Activated CD8-positive, alpha-beta memory T cell treated with anti-CD3 and anti-CD28 coated beads, Interleukin-2, amount 10 ng/mL, durations not matched to agents 7 days and 5 days (primary cell): ENCODE data around the gene GRIK4. TPM values are rescaled to one million over a fixed set of nuclear protein-coding genes. Genes with fewer than 3 reads are reported as not detected.

Experiments used
- ATAC-seq: fragments of 150-1000 bp; cut with Tn5 transposase; one replicate; pipeline ENCODE4 v1.10.0; 2021; ENCODE audit warnings: moderate library complexity
- CTCF ChIA-PET: fragments of 350-600 bp; sonication (Branson Sonifier 250); formaldehyde crosslinking; loops from one replicate; lab custom pipeline; 2021; ENCODE audit warnings: antibody characterized with exemption; lab: Charles Lee
- DNase-seq: peaks from one replicate; pipeline ENCODE4 v3.0.0-alpha.2; 2020
- H3K27ac Mint-ChIP-seq: one replicate; pipeline ENCODE4 v1.8.0; 2021; ENCODE audit warnings: mild to moderate bottlenecking, mixed read lengths
- H3K27me3 Mint-ChIP-seq: one replicate; pipeline ENCODE4 v1.8.0; 2021; ENCODE audit warnings: mixed read lengths
- H3K36me3 Mint-ChIP-seq: one replicate; pipeline ENCODE4 v1.8.0; 2021; ENCODE audit warnings: mild to moderate bottlenecking, mixed read lengths
- H3K4me1 Mint-ChIP-seq: one replicate; pipeline ENCODE4 v1.8.0; 2021; ENCODE audit warnings: mixed read lengths
- H3K4me3 Mint-ChIP-seq: one replicate; pipeline ENCODE4 v1.8.0; 2021; ENCODE audit warnings: mild to moderate bottlenecking, moderate library complexity, mixed read lengths
- H3K9me3 Mint-ChIP-seq: one replicate; pipeline ENCODE4 v1.8.0; 2022; ENCODE audit warnings: low read depth, mixed read lengths
- total RNA-seq, 2 experiments: library from RNA; stranded (reverse); gene quantifications; one replicate each; pipeline ENCODE4 v1.2.3, GENCODE V29; 2021

Gene GRIK4
- total RNA-seq, 2 experiments from 2014 or later: 0.21 TPM; not detected in 1

DNA sequence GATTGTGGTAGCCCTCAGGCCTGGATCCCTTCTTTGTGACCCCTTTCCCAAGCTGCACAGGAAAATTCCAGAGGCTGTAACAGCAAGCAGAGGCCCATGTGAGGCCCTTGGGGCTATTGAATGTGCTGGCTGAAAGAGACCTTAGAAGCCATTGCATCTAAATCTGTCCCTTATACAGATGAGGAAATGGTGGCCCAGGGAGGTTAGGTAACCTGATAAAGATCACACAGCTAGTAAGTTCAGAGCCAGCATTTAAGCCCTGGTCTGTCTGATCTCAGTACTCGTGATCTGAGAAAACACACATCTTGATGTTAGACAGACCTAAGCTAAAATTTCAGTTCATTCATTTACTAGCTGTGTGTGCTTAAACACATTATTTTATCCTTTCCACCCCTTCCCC is 396.4 kb downstream of the GRIK4 start:
- Mint-ChIP-seq H3K27ac (no peak overlapping the region), H3K36me3 (no peaks in the 10 kb centered on the region), H3K27me3 (peaks cover 12% of the 10 kb centered on the region), H3K9me3 (no peaks in the 10 kb centered on the region), H3K4me3 (no peak overlapping the region), H3K4me1 (no peaks in the 10 kb centered on the region)
- DNase-seq (no peak), ATAC-seq (no peak)
- CTCF ChIA-PET: no interaction called here

DNA sequence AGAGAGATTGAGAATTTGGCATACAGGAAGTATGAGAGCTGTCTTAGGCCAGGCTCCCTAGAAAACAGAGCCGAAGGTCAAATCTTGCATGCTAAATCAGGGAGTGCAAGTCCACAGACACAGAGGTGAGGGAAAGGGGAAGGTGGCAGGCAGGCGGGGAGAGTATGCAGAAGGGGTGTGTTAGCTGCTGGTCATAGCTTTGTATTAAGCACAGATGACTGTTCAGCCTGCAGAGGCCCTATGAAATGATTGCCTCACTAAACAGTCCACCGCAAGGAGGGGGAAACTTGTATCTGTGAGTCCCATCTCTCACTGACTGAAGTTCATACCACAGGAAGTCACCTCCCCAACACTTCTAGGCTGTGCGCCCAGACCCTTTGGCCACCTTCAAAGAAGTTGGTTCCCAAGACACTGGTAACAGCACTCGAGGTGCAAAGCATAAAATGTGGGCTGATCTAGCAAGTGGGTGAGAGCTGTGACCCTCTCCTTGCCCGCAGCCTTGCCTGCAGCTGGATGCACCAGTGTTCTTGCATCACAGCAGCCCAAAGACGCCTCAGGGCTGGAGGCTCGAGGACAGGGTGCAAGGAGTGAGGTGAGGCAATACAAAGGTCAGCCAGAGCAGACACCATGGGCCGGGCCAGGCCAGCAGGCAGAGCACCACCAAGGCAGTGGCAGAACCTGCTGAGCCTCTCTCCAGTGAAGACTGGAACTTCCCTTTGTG is 397.1 kb downstream of the GRIK4 start:
- Mint-ChIP-seq H3K27ac (no peak overlapping the region), H3K4me1 (no peaks in the 10 kb centered on the region), H3K36me3 (no peaks in the 10 kb centered on the region), H3K27me3 (peaks cover 12% of the 10 kb centered on the region), H3K4me3 (no peak overlapping the region), H3K9me3 (no peaks in the 10 kb centered on the region)
- no peak for DNase-seq
- CTCF ChIA-PET: no interaction called here
- ATAC-seq: no peak

DNA sequence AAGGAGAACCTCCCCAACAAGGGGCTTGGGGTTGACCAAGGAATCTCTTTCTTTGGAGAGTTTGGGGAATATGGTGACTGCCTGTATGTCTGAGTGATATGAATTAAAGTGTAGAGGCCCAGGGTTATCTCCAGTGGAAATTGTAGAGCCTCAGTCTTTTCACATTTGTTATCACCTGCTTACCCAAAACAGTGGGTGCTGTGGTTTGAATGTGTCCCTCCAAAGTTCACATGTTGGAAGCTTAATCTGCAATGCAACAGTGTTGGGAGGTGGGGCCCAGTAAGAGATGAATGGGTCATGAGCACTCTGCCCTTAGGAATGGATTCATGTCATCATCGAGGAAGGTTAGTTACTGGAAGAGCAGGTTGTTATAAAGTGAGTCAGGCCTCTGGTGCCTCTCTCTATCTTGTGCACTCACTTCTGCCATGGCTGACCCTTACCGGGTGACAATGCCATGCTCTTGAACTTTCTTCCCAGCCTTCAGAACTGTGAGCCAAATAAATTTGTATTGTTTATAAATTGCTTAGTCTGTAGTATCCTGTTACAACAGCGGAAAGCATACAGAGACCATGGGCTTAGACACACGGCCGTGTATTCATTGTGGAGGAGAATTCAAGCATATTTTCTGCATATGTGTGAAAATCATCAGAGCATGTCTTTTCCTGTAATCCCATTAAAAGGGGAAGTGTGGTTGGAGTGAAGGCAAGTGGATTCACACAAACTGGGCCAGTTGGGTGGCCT is 398.3 kb downstream of the GRIK4 start:
- no peaks in the 10 kb centered on the region for H3K4me1 Mint-ChIP-seq
- CTCF ChIA-PET: no interaction called here

DNA sequence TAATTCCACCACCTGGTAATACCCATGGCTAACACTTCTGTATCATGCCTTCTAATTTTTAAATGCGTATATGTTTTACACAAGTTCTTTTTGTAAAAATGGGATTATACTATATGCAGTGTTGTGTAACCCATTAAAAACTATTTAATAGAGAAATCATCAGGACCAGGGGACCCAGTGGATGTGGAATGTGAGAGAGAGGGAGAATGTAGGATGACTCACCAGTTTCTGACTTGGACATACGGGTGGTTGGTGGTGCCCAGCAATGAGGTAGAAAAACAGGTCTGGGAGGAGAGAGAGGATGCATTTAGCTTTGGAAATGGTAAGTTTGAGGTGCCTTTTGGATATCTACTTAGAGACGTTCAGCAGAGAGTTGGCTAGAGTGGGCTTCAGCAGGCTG is 400.4 kb downstream of the GRIK4 start:
- H3K4me3 Mint-ChIP-seq: no peak overlapping the region
- CTCF ChIA-PET: interaction anchor here (0.9 kb wide), 1 partner anchor 20 kb away, joined by 4 read pairs; no protein-coding TSS in a partner anchor
- DNase-seq (no peak), ATAC-seq (no peak)
- H3K4me1 Mint-ChIP-seq: no peaks in the 10 kb centered on the region
- no peaks in the 10 kb centered on the region for H3K9me3 Mint-ChIP-seq
- H3K27me3 Mint-ChIP-seq: peaks cover 18% of the 10 kb centered on the region
- no peaks in the 10 kb centered on the region for H3K36me3 Mint-ChIP-seq
- no peak overlapping the region for H3K27ac Mint-ChIP-seq

More for the DNA sequence above, 398.3 kb downstream of the GRIK4 start:
- Mint-ChIP-seq H3K27ac (no peak overlapping the region), H3K27me3 (peaks cover 15% of the 10 kb centered on the region), H3K9me3 (no peaks in the 10 kb centered on the region), H3K4me3 (no peak overlapping the region), H3K36me3 (no peaks in the 10 kb centered on the region)
- ATAC-seq: no peak
- no peak for DNase-seq

DNA sequence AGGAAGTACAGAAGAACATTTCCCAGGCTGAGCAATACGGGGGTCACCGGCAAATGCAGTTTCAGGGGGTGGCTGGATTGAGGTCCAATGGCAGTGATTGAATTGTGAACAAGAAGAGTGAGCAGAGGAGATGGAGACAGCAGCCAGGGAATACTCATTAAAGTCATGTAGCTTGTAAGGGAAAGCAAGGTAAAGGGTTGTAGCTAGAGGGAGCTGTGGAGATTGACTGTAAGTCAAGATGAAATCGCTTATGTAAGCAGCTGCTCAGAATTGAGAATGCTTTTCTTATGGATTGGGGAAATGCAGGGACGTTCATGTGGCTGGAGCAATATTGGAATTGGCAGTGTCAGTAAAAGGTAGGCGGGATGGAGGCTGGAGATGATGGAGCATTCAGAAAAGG is 401.0 kb downstream of the GRIK4 start:
- no peak overlapping the region for H3K4me3 Mint-ChIP-seq
- CTCF ChIA-PET: interaction anchor here (0.8 to 1.6 kb wide), 3 partner anchors 18 to 282 kb away, joined by 4 to 6 read pairs (median 4); no protein-coding TSS in a partner anchor
- no peaks in the 10 kb centered on the region for H3K36me3 Mint-ChIP-seq
- no peaks in the 10 kb centered on the region for H3K9me3 Mint-ChIP-seq
- DNase-seq (no peak), ATAC-seq (no peak)
- no peak overlapping the region for H3K27ac Mint-ChIP-seq
- no peaks in the 10 kb centered on the region for H3K4me1 Mint-ChIP-seq
- H3K27me3 Mint-ChIP-seq: peaks cover 19% of the 10 kb centered on the region

DNA sequence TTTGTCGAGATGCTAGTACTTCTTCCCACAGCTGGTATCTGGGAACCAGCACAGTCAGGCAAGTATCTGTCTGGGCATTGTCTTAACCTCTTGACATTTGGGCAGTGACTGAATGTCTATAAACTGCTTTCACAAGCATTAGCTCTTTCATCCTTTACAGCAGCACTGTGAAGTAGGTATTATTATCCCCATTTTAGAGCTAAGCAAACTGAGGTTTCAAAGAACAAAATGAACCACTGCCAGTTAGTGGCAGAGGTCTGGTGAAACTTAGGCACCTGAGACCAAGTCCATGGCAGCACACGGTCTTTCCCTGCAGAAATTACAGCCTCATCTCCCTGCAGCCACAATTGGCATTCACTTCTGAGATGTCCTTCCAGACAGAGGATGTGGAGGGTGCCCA is 401.4 kb downstream of the GRIK4 start:
- Mint-ChIP-seq H3K9me3 (no peaks in the 10 kb centered on the region), H3K36me3 (no peaks in the 10 kb centered on the region), H3K27ac (no peak overlapping the region), H3K4me3 (no peak overlapping the region), H3K27me3 (peaks cover 18% of the 10 kb centered on the region), H3K4me1 (no peaks in the 10 kb centered on the region)
- CTCF ChIA-PET: interaction anchor here (0.8 to 1.6 kb wide), 3 partner anchors 17 to 282 kb away, joined by 4 to 6 read pairs (median 4); no protein-coding TSS in a partner anchor
- no peak for ATAC-seq
- DNase-seq: no peak

DNA sequence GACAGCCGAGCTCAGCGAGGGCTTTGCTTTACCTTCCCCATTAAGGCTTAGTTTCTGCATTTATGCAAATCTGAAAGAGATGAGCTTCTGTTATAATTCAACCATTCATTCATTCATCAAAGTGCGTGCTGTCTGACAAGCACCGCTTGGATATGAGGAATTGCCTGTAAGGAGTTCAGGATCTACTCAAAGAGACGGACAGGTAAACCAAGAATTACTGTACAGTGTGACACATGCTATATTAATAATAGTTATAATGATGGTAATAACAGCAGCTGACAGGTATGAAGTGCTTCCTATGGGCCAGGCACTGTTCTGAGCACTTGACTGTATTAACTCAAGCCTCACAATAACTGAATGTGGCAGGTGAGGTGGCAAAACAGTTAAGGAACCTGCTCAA is 402.5 kb downstream of the GRIK4 start:
- Mint-ChIP-seq H3K4me1 (no peaks in the 10 kb centered on the region), H3K27me3 (peaks cover 15% of the 10 kb centered on the region), H3K36me3 (no peaks in the 10 kb centered on the region), H3K4me3 (no peak overlapping the region), H3K27ac (no peak overlapping the region), H3K9me3 (no peaks in the 10 kb centered on the region)
- DNase-seq (no peak), ATAC-seq (no peak)
- CTCF ChIA-PET: interaction anchor here (1.6 kb wide), 1 partner anchor 16 kb away, joined by 6 read pairs; no protein-coding TSS in a partner anchor

DNA sequence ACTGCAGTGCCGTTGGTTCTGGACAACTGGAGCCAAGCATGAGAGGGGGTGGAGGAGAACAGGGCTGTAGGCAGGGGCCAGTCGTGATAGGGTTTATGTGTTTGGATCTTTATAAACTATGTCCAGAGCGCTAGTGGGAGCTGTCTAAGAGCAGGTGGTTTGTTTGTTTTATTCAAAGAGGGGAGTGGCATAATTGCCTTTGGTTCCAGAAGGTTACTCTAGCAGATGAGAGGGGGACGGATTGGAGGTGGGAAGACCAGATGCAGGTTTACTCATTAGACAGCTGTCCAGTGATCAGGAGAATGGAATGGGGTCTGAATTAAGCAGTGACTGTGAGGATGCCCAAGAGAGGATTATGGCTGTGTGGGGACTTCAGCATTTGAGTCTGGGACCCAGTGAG is 403.1 kb downstream of the GRIK4 start:
- no peak overlapping the region for H3K4me3 Mint-ChIP-seq
- H3K4me1 Mint-ChIP-seq: no peaks in the 10 kb centered on the region
- peaks cover 15% of the 10 kb centered on the region for H3K27me3 Mint-ChIP-seq
- ATAC-seq: no peak
- H3K9me3 Mint-ChIP-seq: no peaks in the 10 kb centered on the region
- no peaks in the 10 kb centered on the region for H3K36me3 Mint-ChIP-seq
- no peak for DNase-seq
- H3K27ac Mint-ChIP-seq: no peak overlapping the region
- CTCF ChIA-PET: no interaction called here

DNA sequence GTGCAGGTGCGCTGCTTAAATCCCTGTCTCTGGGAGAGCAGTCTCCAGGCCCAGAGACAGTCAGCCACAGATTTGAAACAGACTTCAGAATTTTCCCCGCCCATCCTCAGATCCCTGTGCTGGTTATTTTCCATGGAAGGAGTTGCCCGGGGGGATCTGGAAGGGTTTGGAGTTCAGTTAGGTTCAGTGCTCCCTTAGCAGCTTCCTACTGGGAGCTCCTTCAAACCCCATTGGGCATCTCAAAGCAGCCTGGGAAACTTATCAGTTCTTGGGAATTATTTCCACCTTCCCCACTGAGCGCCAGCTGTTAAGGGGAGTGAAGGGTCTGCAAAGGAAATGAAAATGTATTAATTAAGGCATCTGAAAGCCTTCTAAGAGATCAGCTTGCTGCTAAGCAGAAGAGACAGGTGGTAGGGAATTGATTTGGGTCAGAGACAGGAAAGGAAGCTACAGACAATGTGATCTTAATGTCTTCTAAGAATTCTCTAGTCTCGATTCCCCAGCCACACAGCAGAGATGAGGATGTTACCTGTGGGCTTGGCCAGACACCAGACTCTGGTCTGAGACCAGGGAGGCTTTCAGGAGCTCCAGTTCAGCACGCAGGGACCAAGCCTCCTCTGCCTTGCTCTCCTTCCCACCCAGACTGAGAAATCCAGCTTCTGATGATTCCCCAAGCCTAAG is 406.2 kb downstream of the GRIK4 start:
- CTCF ChIA-PET: no interaction called here
- Mint-ChIP-seq H3K4me1 (no peaks in the 10 kb centered on the region), H3K4me3 (no peak overlapping the region), H3K9me3 (no peaks in the 10 kb centered on the region), H3K27ac (no peak overlapping the region), H3K36me3 (no peaks in the 10 kb centered on the region), H3K27me3 (peaks cover 9% of the 10 kb centered on the region)
- no peak for ATAC-seq
- no peak for DNase-seq

DNA sequence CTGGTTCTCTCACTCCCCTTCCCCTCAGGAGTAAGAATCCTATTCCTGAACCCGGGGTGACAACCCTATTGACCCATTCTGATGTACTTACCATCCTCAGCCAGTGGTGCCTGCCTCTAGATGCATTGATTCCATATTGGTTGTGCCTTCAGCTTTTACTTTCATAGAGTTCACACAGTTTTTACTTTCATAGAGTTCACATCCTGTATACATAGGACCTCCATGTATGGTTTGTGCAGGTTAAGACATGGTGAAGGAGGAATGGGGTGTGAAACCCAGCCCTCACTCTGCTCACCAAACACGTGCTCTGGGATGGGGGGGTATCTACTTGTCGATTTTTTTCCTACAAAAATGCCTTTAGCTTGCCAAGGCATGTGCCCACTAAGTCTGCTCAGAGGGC is 406.7 kb downstream of the GRIK4 start:
- no peak for ATAC-seq
- DNase-seq: no peak
- peaks cover 8% of the 10 kb centered on the region for H3K27me3 Mint-ChIP-seq
- H3K4me1 Mint-ChIP-seq: no peaks in the 10 kb centered on the region
- H3K4me3 Mint-ChIP-seq: no peak overlapping the region
- H3K9me3 Mint-ChIP-seq: no peaks in the 10 kb centered on the region
- CTCF ChIA-PET: no interaction called here
- H3K36me3 Mint-ChIP-seq: no peaks in the 10 kb centered on the region
- H3K27ac Mint-ChIP-seq: no peak overlapping the region

DNA sequence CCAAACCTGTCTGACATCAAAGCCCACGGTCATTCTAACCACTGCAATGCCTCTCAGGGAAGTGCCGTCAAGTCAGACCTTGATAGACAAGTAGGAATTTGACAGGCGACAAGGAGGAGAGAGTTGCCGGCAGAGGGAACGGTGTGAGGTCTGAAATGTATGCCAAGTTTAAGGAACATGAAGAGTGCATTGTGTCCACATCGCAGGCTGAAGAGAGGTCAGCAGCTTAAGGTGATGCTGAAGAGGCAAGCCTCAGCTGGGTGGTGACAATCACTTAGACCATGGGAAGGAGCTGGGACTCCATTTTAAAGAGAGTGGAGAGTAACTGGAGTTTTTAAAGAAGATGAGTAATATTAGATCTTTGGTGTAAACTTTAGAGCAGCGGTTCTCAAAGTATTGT is 407.5 kb downstream of the GRIK4 start:
- Mint-ChIP-seq H3K4me1 (no peaks in the 10 kb centered on the region), H3K36me3 (no peaks in the 10 kb centered on the region), H3K4me3 (no peak overlapping the region), H3K27me3 (peaks cover 8% of the 10 kb centered on the region), H3K27ac (no peak overlapping the region), H3K9me3 (no peaks in the 10 kb centered on the region)
- no peak for ATAC-seq
- CTCF ChIA-PET: no interaction called here
- DNase-seq: no peak

DNA sequence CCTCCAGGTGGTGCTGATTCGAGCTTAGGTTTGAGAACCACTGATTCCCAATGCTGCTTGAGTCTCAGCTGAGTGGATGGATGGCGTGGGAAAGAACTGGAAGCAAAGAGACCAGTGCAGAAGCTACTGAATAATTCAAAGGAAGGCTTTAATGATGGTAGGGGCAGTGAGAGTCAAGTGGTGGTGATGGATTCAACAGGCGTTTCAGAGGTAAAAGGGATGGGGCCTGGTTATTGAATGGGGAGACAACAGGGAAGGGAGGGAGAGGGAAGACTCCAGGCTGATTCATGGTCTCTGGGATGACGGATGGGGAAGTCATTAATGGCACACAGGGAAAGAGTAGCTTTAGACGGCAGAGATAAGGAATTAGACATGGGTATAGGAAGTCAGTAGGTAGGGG is 408.0 kb downstream of the GRIK4 start:
- DNase-seq (no peak), ATAC-seq (no peak)
- Mint-ChIP-seq H3K27ac (no peak overlapping the region), H3K4me1 (no peaks in the 10 kb centered on the region), H3K9me3 (no peaks in the 10 kb centered on the region), H3K36me3 (no peaks in the 10 kb centered on the region), H3K27me3 (peaks cover 5% of the 10 kb centered on the region), H3K4me3 (no peak overlapping the region)
- CTCF ChIA-PET: no interaction called here

DNA sequence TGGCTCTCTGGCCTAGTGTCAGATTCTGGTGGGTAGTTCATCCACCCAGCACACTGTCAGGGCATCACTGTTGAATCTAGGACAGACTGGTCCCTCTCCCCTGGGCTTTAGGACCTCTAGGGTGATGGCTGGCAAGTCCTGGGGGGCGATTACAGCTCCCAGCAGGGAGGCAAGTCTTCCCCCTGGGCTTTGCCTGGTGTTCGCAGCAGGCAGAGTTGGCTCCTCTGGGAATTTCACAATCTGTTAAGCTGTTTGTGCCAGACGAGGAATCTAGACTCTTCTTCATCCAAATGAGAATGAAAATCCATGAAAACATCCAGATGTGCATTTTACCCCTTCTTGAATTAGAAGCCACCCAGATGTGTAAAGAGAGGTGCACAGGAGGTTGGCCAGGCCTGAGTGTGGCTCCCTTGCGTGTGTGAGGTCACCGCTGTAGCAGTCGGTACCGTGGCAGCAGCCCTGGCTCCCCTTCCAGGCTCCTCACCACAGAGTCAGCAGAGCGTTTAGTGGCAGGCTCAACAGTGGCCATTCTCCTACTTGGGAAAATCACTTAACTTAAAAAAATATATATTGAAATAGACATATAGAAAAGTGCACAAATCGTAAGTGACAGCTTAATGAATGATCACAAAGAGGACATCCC is 412.4 kb downstream of the GRIK4 start:
- H3K4me1 Mint-ChIP-seq: no peaks in the 10 kb centered on the region
- H3K4me3 Mint-ChIP-seq: no peak overlapping the region
- ATAC-seq (no peak), DNase-seq (no peak)
- H3K36me3 Mint-ChIP-seq: no peaks in the 10 kb centered on the region
- no peaks in the 10 kb centered on the region for H3K9me3 Mint-ChIP-seq
- no peaks in the 10 kb centered on the region for H3K27me3 Mint-ChIP-seq
- no peak overlapping the region for H3K27ac Mint-ChIP-seq
- CTCF ChIA-PET: no interaction called here
